ENCODE measurements around the gene INSYN2A.

INSYN2A gene

GRCh38 chr10:127195571-127196281 lies 665 bp downstream of the INSYN2A start:
- peak in 17 of 51 donors; percentile 11 to 69 (median 36) for DNase-seq

GRCh38 chr10:127195041-127195506 lies 1.3 kb downstream of the INSYN2A start:
- peak in 15 of 51 donors; percentile 7 to 76 (median 21) for DNase-seq

GRCh38 chr10:127194599-127194998 lies 1.8 kb downstream of the INSYN2A start:
- DNase-seq: peak in 2 of 51 donors; percentile 28 to 52

GRCh38 chr10:127194111-127194510 lies 2.3 kb downstream of the INSYN2A start:
- no peak for DNase-seq

- no peak for DNase-seq
These were observed 3.3 kb downstream of the INSYN2A start for GRCh38 chr10:127193125-127193524.

GRCh38 chr10:127190427-127190826 lies 6.0 kb downstream of the INSYN2A start:
- no peak for DNase-seq

GRCh38 chr10:127189226-127189625 lies 7.2 kb downstream of the INSYN2A start:
- DNase-seq: no peak

- no peak for DNase-seq
These were observed 9.6 kb downstream of the INSYN2A start for GRCh38 chr10:127186813-127187212.

- no peak for DNase-seq
These were observed 11.8 kb downstream of the INSYN2A start for GRCh38 chr10:127184582-127184981.

- DNase-seq: no peak
These were observed 14.2 kb downstream of the INSYN2A start for GRCh38 chr10:127182161-127182560.

GRCh38 chr10:127179612-127180250 lies 16.7 kb downstream of the INSYN2A start:
- DNase-seq: no peak

- no peak for DNase-seq
These were observed 19.7 kb downstream of the INSYN2A start for GRCh38 chr10:127176649-127177048.

- no peak for DNase-seq
These were observed 20.9 kb downstream of the INSYN2A start for GRCh38 chr10:127175357-127176110.

GRCh38 chr10:127174866-127175265 lies 21.5 kb downstream of the INSYN2A start:
- no peak for DNase-seq

GRCh38 chr10:127168261-127168660 lies 28.1 kb downstream of the INSYN2A start:
- peak in 24 of 51 donors; percentile 7 to 66 (median 29) for DNase-seq

- DNase-seq: no peak
These were observed 33.5 kb downstream of the INSYN2A start for GRCh38 chr10:127162841-127163240.

GRCh38 chr10:127161482-127161881 lies 34.9 kb downstream of the INSYN2A start:
- DNase-seq: no peak

GRCh38 chr10:127159648-127160245 lies 36.6 kb downstream of the INSYN2A start:
- DNase-seq: no peak

- DNase-seq: no peak
These were observed 37.7 kb downstream of the INSYN2A start for GRCh38 chr10:127158662-127159061.

GRCh38 chr10:127157506-127158200 lies 38.7 kb downstream of the INSYN2A start:
- no peak for DNase-seq

GRCh38 chr10:127157089-127157488 lies 39.3 kb downstream of the INSYN2A start:
- DNase-seq: no peak
